ENCODE data around the gene L3MBTL2. TPM values are rescaled to one million over a fixed set of nuclear protein-coding genes. Genes with fewer than 3 reads are reported as not detected.
A peak's percentile ranks its signal among the peaks of the same experiment; 100 is the strongest.

L3MBTL2 gene
- total RNA-seq, 1 experiment from 2014 or later = 33.6 TPM

DNA sequence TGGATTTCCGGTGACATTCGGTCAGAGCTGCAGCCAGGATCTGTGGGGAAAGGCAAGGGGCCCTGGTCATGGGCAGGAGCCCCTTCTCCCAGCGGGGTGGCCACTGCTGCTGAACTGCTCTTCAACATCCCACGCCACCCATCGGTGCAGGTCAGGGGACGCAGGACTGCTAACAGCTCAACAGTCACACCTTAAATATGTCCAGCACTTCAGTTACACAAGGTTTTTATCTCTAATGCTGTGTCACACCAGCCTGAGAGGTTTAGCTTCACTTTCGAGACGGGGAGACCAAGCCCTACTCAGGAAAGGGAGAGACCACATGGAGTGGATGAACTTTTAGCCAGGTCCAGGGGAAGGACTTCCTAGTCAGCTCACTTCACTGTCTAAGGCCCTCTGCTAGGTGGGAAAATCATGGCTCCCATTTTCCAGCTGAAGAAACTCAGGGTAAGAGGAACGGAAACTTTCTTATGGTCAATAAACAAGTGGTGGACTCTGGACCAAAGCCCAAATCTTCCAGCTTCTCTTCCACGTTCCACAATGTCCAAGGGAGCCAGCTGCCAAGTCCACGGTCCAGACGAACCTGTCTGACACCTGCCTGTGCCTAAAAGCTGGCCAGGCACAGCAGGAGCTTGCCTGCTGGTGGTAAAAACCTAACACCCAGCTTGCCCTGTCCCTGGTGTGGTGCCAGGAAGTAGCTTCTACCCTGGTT lies 56.6 kb downstream of the L3MBTL2 start:
- Histone ChIP-seq H3K27me3 (ENCODE audit: insufficient read depth, low read length) (no peaks in the 10 kb centered on the region), H2BK5ac (ENCODE audit: insufficient read length, low read length) (no peak overlapping the region), H3K79me2 (ENCODE audit: insufficient read depth, low read length) (no peaks in the 10 kb centered on the region), H4K20me1 (ENCODE audit: control insufficient read depth, insufficient read depth, insufficient read length) (no peaks in the 10 kb centered on the region), H3K4me1 (ENCODE audit: insufficient read depth, low read length) (no peaks in the 10 kb centered on the region), H2BK12ac (ENCODE audit: insufficient read length, low read depth, low read length) (no peak overlapping the region), H3K18ac (ENCODE audit: insufficient read length, low read depth, low read length) (no peak overlapping the region), H3K23me2 (ENCODE audit: insufficient read length, low read depth, low read length, poor library complexity, severe bottlenecking) (no peaks in the 10 kb centered on the region), H3K4ac (ENCODE audit: low read depth, low read length) (no peak overlapping the region), H3K14ac (ENCODE audit: insufficient read depth, low read length) (no peak overlapping the region), H3K56ac (ENCODE audit: insufficient read length, low read depth, low read length) (no peak overlapping the region), H4K5ac (ENCODE audit: insufficient read length, low read depth, low read length) (no peak overlapping the region), H2AK5ac (ENCODE audit: insufficient read length, low read length) (no peak overlapping the region), H2AFZ (ENCODE audit: low read length) (no peak overlapping the region), H4K91ac (ENCODE audit: insufficient read length, low read depth, low read length) (no peak overlapping the region), H2BK20ac (ENCODE audit: low read depth, low read length, poor library complexity, severe bottlenecking) (no peak overlapping the region), H3K27ac (ENCODE audit: insufficient read length, low read depth, low read length) (no peak overlapping the region), H2BK15ac (ENCODE audit: low read depth, low read length) (no peak overlapping the region), H3K4me2 (ENCODE audit: insufficient read depth, insufficient read length, low read length) (no peak overlapping the region), H3K23ac (ENCODE audit: insufficient read length, low read depth, low read length) (no peak overlapping the region), H3T11ph (ENCODE audit: low read length) (no peak overlapping the region), H3K9ac (ENCODE audit: extremely low read depth, insufficient read length, low read length) (no peak overlapping the region), H3K79me1 (ENCODE audit: insufficient read depth, low read depth, low read length, poor library complexity, severe bottlenecking) (no peaks in the 10 kb centered on the region), H2BK120ac (ENCODE audit: low read depth, low read length, poor library complexity, severe bottlenecking) (no peak overlapping the region), H3K9me3 (ENCODE audit: control insufficient read depth, low read depth, low read length) (no peaks in the 10 kb centered on the region), H4K8ac (replicated peaks; ENCODE audit: insufficient read length, low read depth, low read length) (no peak overlapping the region)
- TF ChIP-seq, protein P1, sequence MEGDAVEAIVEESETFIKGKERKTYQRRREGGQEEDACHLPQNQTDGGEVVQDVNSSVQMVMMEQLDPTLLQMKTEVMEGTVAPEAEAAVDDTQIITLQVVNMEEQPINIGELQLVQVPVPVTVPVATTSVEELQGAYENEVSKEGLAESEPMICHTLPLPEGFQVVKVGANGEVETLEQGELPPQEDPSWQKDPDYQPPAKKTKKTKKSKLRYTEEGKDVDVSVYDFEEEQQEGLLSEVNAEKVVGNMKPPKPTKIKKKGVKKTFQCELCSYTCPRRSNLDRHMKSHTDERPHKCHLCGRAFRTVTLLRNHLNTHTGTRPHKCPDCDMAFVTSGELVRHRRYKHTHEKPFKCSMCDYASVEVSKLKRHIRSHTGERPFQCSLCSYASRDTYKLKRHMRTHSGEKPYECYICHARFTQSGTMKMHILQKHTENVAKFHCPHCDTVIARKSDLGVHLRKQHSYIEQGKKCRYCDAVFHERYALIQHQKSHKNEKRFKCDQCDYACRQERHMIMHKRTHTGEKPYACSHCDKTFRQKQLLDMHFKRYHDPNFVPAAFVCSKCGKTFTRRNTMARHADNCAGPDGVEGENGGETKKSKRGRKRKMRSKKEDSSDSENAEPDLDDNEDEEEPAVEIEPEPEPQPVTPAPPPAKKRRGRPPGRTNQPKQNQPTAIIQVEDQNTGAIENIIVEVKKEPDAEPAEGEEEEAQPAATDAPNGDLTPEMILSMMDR (conservative IDR thresholded peaks at IDR 0.05) = no peak
- Mint-ChIP-seq H3K27ac (peak overlapping the region in 1 of 3 experiments; percentile 53; a peak in 1 of 7 replicates), H3K9me3 (no peaks in the 10 kb centered on the region), H3K36me3 (ENCODE audit: insufficient read depth in 1 of 3, low read depth in 3 of 3) (peaks cover 67 to 98% (median 94%) of the 10 kb centered on the region in 3 experiments), H3K27me3 (ENCODE audit: low read depth) (no peaks in the 10 kb centered on the region), H3K4me3 (no peak overlapping the region), H3K4me1 (peaks cover 6 to 17% of the 10 kb centered on the region in 2 experiments; a peak in 3 of 4 replicates)
- DNase-seq = no peak
- no CpG with 5 or more reads among the region's 12 CpGs for WGBS (ENCODE audit: extremely low coverage, insufficient read length, low lambda C conversion rate)
